ENCODE results near the gene BOD1L1. TPM values are rescaled to one million over a fixed set of nuclear protein-coding genes. Genes with fewer than 3 reads are reported as not detected.

The BOD1L1 gene
- polyA plus RNA-seq, 1 donor from 2014 or later: 43.3 TPM

GRCh38 chr4:13626492-13627177 is 890 bp downstream of the BOD1L1 start (continued):
- TF ChIP-seq, protein P1, sequence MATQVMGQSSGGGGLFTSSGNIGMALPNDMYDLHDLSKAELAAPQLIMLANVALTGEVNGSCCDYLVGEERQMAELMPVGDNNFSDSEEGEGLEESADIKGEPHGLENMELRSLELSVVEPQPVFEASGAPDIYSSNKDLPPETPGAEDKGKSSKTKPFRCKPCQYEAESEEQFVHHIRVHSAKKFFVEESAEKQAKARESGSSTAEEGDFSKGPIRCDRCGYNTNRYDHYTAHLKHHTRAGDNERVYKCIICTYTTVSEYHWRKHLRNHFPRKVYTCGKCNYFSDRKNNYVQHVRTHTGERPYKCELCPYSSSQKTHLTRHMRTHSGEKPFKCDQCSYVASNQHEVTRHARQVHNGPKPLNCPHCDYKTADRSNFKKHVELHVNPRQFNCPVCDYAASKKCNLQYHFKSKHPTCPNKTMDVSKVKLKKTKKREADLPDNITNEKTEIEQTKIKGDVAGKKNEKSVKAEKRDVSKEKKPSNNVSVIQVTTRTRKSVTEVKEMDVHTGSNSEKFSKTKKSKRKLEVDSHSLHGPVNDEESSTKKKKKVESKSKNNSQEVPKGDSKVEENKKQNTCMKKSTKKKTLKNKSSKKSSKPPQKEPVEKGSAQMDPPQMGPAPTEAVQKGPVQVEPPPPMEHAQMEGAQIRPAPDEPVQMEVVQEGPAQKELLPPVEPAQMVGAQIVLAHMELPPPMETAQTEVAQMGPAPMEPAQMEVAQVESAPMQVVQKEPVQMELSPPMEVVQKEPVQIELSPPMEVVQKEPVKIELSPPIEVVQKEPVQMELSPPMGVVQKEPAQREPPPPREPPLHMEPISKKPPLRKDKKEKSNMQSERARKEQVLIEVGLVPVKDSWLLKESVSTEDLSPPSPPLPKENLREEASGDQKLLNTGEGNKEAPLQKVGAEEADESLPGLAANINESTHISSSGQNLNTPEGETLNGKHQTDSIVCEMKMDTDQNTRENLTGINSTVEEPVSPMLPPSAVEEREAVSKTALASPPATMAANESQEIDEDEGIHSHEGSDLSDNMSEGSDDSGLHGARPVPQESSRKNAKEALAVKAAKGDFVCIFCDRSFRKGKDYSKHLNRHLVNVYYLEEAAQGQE (IDR thresholded peaks at IDR 0.05; ENCODE audit: borderline replicate concordance): no peak

DNA sequence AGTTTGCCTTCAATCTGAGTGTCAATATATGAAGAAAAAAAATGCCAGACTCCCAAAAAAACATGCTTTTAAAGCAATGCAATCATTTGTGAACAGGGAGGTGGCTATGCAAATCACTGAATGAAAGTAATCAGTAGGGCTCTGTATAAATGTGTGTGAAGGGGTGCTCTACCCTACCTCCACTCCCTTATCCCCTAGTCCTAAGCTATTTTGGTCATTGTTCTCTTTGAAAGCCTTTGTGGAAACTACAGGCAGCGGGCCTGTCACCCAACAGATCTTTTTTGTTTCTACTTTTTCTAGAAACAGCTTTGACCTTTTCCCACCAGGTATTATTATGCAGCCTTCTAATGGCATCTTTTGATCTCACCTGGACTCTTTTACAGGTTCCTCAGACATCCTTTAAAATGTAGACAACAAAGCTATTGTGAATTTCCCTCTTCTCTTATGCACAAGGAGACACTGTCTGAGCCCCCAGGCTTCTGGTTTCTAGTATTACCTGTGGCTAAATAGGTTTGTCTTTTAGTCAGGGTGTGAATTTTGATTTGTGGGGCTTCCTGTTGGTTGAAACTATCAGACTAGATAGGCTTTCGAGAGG is 9.2 kb downstream of the BOD1L1 start:
- Histone ChIP-seq H2AFZ (ENCODE audit: low read depth, low read length) (no peak overlapping the region), H3K9me2 (ENCODE audit: insufficient read depth, low read length) (no peaks in the 10 kb centered on the region), H3K4me3 (ENCODE audit: low read length) (no peak overlapping the region), H3K27ac (ENCODE audit: low read length) (no peak overlapping the region), H3F3A (ENCODE audit: insufficient read depth, low read length, poor library complexity, severe bottlenecking) (no peaks in the 10 kb centered on the region), H3K4me2 (ENCODE audit: low read length) (no peak overlapping the region), H3K9me3 (ENCODE audit: low read length) (no peaks in the 10 kb centered on the region), H3K9ac (ENCODE audit: low read length) (no peak overlapping the region), H3K27me3 (ENCODE audit: insufficient read depth, low read depth, low read length) (no peaks in the 10 kb centered on the region), H3K36me3 (ENCODE audit: insufficient read depth, low read length) (peaks cover 10% of the 10 kb centered on the region), H4K20me1 (ENCODE audit: insufficient read depth) (no peaks in the 10 kb centered on the region), H3K79me2 (replicated peaks; ENCODE audit: insufficient read depth, low read length) (peaks cover 30% of the 10 kb centered on the region)
- TF ChIP-seq, protein P1 (IDR thresholded peaks at IDR 0.05; ENCODE audit: borderline replicate concordance): no peak
- TF ChIP-seq, protein P2, sequence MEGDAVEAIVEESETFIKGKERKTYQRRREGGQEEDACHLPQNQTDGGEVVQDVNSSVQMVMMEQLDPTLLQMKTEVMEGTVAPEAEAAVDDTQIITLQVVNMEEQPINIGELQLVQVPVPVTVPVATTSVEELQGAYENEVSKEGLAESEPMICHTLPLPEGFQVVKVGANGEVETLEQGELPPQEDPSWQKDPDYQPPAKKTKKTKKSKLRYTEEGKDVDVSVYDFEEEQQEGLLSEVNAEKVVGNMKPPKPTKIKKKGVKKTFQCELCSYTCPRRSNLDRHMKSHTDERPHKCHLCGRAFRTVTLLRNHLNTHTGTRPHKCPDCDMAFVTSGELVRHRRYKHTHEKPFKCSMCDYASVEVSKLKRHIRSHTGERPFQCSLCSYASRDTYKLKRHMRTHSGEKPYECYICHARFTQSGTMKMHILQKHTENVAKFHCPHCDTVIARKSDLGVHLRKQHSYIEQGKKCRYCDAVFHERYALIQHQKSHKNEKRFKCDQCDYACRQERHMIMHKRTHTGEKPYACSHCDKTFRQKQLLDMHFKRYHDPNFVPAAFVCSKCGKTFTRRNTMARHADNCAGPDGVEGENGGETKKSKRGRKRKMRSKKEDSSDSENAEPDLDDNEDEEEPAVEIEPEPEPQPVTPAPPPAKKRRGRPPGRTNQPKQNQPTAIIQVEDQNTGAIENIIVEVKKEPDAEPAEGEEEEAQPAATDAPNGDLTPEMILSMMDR (IDR thresholded peaks at IDR 0.05; ENCODE audit: poor library complexity, severe bottlenecking): no peak
- TF ChIP-seq POLR2AphosphoS5 (IDR thresholded peaks at IDR 0.05): no peak
- TF ChIP-seq RAD21 (conservative IDR thresholded peaks at IDR 0.05): no peak
- no peak for TF ChIP-seq SMC3 (conservative IDR thresholded peaks at IDR 0.05; ENCODE audit: poor library complexity)
- no peak for TF ChIP-seq MXI1 (conservative IDR thresholded peaks at IDR 0.05; ENCODE audit: poor library complexity, severe bottlenecking)
- TF ChIP-seq EP300 (conservative IDR thresholded peaks at IDR 0.05; ENCODE audit: poor library complexity, severe bottlenecking): no peak
- no peak for TF ChIP-seq TAF1 (IDR thresholded peaks at IDR 0.05; ENCODE audit: low read depth)
- no peak for TF ChIP-seq EZH2 (IDR thresholded peaks at IDR 0.05; ENCODE audit: borderline replicate concordance, insufficient read depth, low read length, poor library complexity, severe bottlenecking)

Measured in neural cell (in vitro differentiated cells).